Left hindlimb (tissue), 1 donor: ENCODE measurements around the gene OR8A1.
A peak's percentile ranks its signal among the peaks of the same experiment; 100 is the strongest.
"Not testable (repeated sequence)": the region's sequence is repeated elsewhere in the genome, so short reads cannot be mapped to it uniquely, and the experiment has no call there.

Source experiments
- DNase-seq: peaks from one replicate; pipeline ENCODE4 v3.0.0-alpha.2; 2018

OR8A1 gene

GRCh38 chr11:124597626-124598025, 27.8 kb downstream of the OR8A1 start:
- no peak for DNase-seq

DNA sequence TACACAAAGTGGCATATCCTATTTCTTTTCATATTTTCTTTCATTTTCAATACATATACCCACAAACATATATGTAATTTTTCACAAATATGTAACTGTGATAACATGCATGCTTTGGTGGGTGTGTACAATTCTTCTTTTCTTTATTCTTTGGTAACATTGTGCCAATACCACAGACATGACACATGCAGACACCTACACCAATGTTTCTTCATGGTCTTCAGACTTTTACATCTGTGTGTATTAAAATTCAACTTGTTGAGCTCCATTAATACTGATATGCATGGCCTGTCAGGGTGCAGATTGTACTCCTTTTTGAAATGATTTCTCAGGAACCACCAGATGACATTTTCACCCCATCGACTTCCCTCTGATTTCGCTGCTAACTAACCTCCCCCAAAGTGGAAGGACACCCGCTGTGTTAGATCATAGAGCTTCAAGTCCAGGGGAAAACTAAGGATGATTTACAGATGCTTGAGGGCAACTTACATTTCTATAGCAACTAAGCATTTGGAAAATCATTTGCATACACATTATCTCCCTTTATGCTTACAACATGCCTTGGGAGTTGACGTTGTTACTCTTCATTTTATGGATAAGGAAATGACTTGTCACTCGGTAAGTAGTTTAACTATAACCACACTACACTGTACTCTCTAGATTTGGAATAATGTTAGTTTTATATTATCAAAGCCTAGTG, 31.0 kb downstream of the OR8A1 start:
- DNase-seq, result no peak

DNA sequence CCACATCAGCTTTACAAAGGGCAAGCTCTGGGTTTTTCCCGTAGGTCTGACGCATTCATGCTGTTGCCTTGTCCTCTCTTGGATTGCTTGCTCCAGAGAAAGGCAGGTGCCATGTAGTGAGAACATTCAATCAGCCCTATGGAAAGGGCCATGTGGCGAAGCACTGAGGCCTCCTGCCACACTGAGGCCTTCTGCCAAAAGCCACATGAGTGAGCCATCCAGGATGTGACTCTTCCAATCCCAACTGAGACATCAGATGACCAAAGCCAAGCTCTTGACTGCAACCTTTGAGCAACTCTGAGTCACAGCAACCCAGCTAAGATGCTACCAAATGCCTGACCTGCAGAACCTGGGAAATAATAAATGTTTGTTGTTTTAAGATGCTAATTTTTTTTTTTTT, 32.4 kb downstream of the OR8A1 start:
- no peak for DNase-seq

DNA sequence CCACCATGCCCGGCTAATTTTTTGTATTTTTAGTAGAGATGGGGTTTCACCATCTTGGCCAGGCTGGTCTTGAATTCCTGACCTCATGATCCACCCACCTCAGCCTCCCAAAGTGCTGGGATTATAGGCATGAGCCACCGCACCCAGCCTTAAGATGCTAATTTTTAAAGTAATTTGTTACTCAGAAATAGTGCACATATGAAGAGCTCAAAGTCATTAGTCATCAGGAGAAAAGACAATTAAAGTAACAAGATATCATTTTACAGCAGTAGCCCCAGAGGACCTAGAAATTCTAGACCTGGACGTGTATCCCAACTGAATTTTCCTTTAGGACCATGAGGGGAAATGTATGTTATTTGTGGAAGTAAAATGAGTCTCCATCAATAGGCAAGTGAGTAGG, 32.9 kb downstream of the OR8A1 start:
- not testable (repeated sequence) for DNase-seq

GRCh38 chr11:124605719-124606118, 35.9 kb downstream of the OR8A1 start:
- DNase-seq, result no peak

- DNase-seq, result no peak
Measured at GRCh38 chr11:124608147-124608546, 38.4 kb downstream of the OR8A1 start.

DNA sequence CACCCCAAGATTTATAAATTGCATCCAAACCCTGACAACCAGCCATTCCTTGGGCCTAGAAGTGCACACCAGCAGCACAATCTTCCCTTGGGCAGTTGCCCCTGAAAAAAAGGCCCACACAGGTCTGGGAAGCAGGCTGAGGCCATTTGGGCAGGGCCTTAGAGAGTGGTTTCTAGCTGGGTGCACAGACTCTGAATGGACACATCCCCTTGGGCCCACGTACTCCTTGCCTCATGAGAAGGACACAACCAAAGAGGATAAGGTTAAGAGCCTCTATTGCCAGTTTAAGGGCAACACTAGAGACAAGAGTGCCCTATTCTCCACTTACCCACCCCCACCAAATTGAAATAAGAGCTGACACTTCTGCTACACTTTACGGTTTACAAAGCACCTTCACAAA, 40.5 kb downstream of the OR8A1 start:
- no peak for DNase-seq

- peak; percentile 60 for DNase-seq
Measured at GRCh38 chr11:124611064-124611463, 41.3 kb downstream of the OR8A1 start, which contains the start of gene PANX3. Gene PANX3, plus strand, starts transcription at chr11:124611428. Its CDS starts 129 bp downstream, at chr11:124611557.

GRCh38 chr11:124612045-124612444, 42.2 kb downstream of the OR8A1 start:
- DNase-seq, result no peak

GRCh38 chr11:124612567-124613246, 42.9 kb downstream of the OR8A1 start:
- no peak for DNase-seq

DNA sequence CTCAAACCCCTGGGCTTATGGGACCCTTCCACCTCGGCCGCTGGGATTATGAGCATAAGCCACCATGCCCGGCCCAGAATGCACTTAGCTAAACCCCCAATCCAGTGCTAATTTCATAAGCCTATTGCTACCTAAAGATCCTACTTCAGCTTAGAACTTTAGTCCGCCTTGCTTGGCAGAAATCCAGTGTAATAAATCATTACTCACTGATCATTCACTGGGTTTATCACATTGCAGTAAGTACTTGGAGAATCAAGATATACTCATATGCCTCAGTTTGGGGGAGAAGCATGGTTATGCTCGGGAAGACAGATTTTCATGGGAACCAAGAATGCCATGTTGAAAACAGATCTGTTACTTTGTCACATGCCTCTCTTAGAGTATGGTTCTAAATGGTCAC, 49.1 kb downstream of the OR8A1 start:
- DNase-seq, result no peak
